DND-41 (cell line): ENCODE measurements around the gene TSPAN18.

Experiments
- CTCF ChIP-seq: IDR thresholded peaks from 2 replicates; pipeline ENCODE4 v1.5.1; 2012; ENCODE audit warnings: borderline replicate concordance, low read length, moderate library complexity, mild to moderate bottlenecking; ENCODE audit not compliant: poor library complexity, severe bottlenecking; ENCODE audit errors: extremely low read depth
- EZH2 ChIP-seq: IDR thresholded peaks from 3 replicates; pipeline ENCODE4 v1.6.1; 2012; ENCODE audit warnings: borderline replicate concordance, low read depth, mild to moderate bottlenecking, moderate library complexity, low read length, inconsistent platforms; ENCODE audit not compliant: severe bottlenecking

GRCh38 chr11:44808053-44808753 is 81.4 kb downstream of the TSPAN18 start:
- TF ChIP-seq CTCF: no peak
- no peak for TF ChIP-seq EZH2
